GM21515 (cell line): Measurements from ENCODE around the gene RNF223.
"Not testable (repeated sequence)": the region's sequence is repeated elsewhere in the genome, so short reads cannot be mapped to it uniquely, and the experiment has no call there.

Experiments used
- ATAC-seq: cut with Tn5 transposase; IDR thresholded peaks from one replicate; pipeline ENCODE4 v1.9.1; 2021; ENCODE audit not compliant: unreplicated experiment

Gene RNF223

GRCh38 chr1:1031659-1032235 lies 42.4 kb downstream of the RNF223 start:
- ATAC-seq: no peak

GRCh38 chr1:1030867-1031658 lies 43.0 kb downstream of the RNF223 start:
- not testable (repeated sequence) for ATAC-seq

GRCh38 chr1:1027791-1028190 lies 46.3 kb downstream of the RNF223 start:
- ATAC-seq: no peak

GRCh38 chr1:1026599-1027413 lies 47.3 kb downstream of the RNF223 start:
- ATAC-seq: no peak

GRCh38 chr1:1025730-1026129 lies 48.4 kb downstream of the RNF223 start:
- no peak for ATAC-seq

GRCh38 chr1:1024771-1025699 lies 49.1 kb downstream of the RNF223 start:
- ATAC-seq: no peak

GRCh38 chr1:1024149-1024770 lies 49.8 kb downstream of the RNF223 start:
- no peak for ATAC-seq

- ATAC-seq: no peak
Observed at GRCh38 chr1:1023700-1024099, 50.4 kb downstream of the RNF223 start.

- no peak for ATAC-seq
Observed at GRCh38 chr1:1022302-1023009, 51.6 kb downstream of the RNF223 start.

- no peak for ATAC-seq
Observed at GRCh38 chr1:1021920-1022259, 52.2 kb downstream of the RNF223 start.

GRCh38 chr1:1021010-1021919 lies 52.8 kb downstream of the RNF223 start:
- ATAC-seq: no peak
